Measurements from ENCODE around the gene RNF103.

The RNF103 gene

DNA sequence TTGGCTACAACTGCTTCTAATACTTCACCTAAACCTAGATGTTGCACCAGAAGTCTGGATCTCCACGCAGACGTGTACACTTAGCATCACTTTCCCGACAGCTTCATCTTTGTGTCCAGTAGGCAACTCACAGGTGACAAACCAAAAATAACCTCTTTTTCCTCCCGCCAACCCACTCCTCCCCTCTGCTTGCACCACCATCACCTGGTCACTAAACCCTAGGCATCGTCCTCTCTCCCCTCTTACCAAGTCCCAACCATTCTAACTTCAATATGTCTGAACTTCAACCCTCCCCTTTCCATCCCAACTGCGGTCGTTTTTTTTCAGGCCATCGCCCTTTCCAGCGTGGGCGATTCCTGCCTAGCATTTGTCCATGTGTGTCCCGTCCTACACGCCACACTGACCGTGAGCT, 60.0 kb downstream of the RNF103 start:
- DNase-seq: no peak

DNA sequence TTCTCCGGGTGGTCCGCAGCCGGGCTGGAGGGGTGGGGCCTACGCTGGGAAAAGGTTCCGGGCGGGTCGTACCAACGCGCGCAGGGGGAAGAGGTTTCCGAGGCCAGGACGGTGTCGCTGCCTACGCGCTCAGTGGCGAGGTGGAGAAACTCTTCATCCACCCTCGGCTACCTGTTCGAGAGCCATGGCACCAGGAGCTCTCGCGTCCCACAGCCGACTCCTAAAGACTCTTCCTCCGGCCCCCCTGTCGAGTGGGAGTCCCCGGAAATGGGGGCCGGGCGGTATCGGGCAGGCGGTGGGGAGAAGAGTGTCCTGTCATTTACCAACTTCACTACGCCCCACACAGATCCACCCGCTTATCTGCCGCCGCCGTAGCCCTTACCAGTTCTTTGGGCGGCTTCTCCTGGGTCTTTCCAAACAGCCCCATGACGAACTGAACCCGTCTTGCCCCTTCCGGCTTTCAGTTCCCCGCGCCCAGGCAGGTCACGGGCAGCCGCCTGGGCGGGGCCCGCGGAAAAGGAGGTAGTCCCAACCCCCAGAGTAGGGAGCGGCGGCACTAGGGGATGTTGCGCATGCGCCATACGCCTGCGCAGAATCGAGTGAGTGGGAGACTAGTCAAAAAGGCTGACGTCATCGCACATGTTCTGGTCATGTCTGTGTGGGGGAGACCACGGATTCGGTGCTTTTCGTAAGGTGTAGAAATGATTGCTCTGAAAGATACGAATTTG, 60.6 kb downstream of the RNF103 start, which contains the start of gene CHMP3:
CHMP3 (minus strand) TSS at position 522 of the 728 bp plus-strand sequence; CDS start at position 427, 95 bp downstream.
- DNase-seq: peak; percentile 97

DNA sequence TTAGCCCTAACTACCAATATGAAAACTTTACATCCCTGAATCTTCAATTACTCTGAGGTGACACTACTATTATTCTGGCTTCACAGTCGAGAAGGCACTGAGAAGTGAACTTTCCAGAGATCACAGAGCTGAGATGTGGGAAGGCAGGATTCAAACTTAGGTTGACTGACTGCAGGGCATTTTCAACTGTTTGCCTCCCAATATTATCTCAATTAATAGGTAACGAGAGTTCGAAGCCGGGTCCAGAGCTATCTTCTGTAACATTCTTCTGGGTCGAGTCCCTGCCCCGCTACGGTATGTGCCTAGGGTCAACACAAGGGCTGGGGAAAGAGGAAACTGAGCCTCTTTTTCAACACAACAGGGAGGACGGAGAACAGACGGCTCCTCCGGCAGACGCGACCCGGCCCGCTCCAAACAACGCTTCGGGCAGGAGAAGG, 61.2 kb downstream of the RNF103 start:
- DNase-seq: peak; percentile 24

DNA sequence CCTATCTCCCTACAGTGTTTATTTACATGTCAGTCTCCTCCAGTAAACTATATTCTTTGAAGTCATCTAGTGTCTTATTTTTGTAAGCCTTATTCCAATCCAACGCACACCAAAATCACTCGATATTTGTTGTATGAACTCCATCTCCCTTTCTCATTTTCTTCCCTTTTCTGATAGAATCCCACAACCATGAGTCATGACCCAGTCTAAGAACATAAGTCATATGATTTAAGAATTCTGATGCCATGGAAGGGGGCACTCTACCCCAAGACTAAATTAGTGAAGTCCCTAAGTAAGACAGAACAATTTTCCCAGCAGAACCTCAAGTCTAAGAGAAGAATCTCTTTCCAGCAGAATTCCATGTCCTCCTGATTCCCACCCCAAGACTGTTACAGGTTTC, 65.8 kb downstream of the RNF103 start:
- no peak for DNase-seq

DNA sequence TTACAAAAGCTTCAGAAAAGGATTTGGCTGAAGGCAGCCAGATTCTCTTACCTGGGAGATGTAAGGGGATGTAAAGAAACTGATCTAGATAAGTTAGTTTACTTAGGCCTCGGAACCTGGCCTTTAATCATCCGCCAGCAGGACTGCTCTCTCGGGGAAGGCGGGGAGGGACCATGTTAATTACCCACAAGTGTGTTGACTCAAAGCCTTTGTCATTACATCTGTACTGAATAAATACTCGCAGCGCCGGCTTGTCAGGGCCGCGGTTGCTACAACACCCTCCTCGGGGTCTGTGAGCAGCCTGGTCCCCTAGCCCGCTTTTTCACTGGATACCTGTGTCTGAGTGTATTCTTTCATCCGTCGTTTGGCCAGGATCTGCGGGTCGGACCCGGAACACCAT, 67.2 kb downstream of the RNF103 start:
- DNase-seq: no peak
